NCI-H524 treated with DMSO at 0.1 percent for 48 hours (cell line): ENCODE data around the gene ITPRID1.

Source experiments
- DNase-seq: peaks from one replicate; lab custom pipeline; 2025; lab: John Stamatoyannopoulos, UW

The ITPRID1 gene

GRCh38 chr7:31695859-31696614, 182.1 kb downstream of the ITPRID1 start:
- no peak for DNase-seq

- no peak for DNase-seq
These were observed 185.2 kb downstream of the ITPRID1 start for GRCh38 chr7:31699050-31699449.

GRCh38 chr7:31702354-31702753, 188.5 kb downstream of the ITPRID1 start:
- DNase-seq = no peak

GRCh38 chr7:31705377-31705776, 191.5 kb downstream of the ITPRID1 start:
- DNase-seq = no peak

- no peak for DNase-seq
These were observed 193.2 kb downstream of the ITPRID1 start for GRCh38 chr7:31707089-31707488.
